Right atrium auricular region (tissue), 2 donors: ENCODE data around the gene WDFY3. TPM values are rescaled to one million over a fixed set of nuclear protein-coding genes. Genes with fewer than 3 reads are reported as not detected.

Source experiments
- DNase-seq: peaks from one replicate; pipeline ENCODE4 v3.0.0-alpha.2; 2019; ENCODE audit warnings: low spot score
- H3K27ac ChIP-seq, 2 donors: fragments of 200-600 bp; sonication (generic); 1 replicate in 1 of 2; 2 replicates in 1 of 2; pipeline ENCODE4 v1.5.1; 2016 to 2019
- H3K27me3 ChIP-seq, 2 donors: fragments of 200-600 bp; sonication (generic); one replicate each; pipeline versions ENCODE4 v1.5.1 to v1.6.0; 2017 to 2019
- H3K36me3 ChIP-seq: fragments of 200-600 bp; sonication (generic); one replicate; pipeline ENCODE4 v1.5.1; 2016
- H3K4me1 ChIP-seq, 2 donors: fragments of 200-600 bp; sonication (generic); one replicate each; pipeline versions ENCODE4 v1.5.1 to v1.6.0; 2017 to 2019
- H3K4me3 ChIP-seq, 2 donors: fragments of 200-600 bp; sonication (generic); 1 replicate in 1 of 2; 2 replicates in 1 of 2; pipeline ENCODE4 v1.5.1; 2017 to 2019; ENCODE audit warnings: mild to moderate bottlenecking in 1 of 2, moderate library complexity in 1 of 2
- H3K9me3 ChIP-seq, 2 donors: fragments of 200-600 bp; sonication (generic); one replicate each; pipeline ENCODE4 v1.5.1; 2019
- CTCF ChIP-seq, 2 donors: fragments of 200-600 bp; sonication (generic); IDR thresholded peaks; one replicate each; pipeline ENCODE4 v1.5.1; 2019; ENCODE audit warnings: antibody characterized with exemption in 2 of 2
- total RNA-seq, 2 donors: library from RNA; depleted of rRNA; stranded (reverse); fragments of >200 nt; gene quantifications; one replicate each; pipeline ENCODE4 v1.1.0, GENCODE V29; 2016

Gene WDFY3
- total RNA-seq, 2 donors from 2014 or later = 27.6 to 40.0 TPM

GRCh38 chr4:84905646-84906045 lies 60.8 kb downstream of the WDFY3 start:
- no peaks in the 10 kb centered on the region for H3K36me3 ChIP-seq
- no peaks in the 10 kb centered on the region for H3K4me1 ChIP-seq

GRCh38 chr4:84901740-84902281 lies 64.7 kb downstream of the WDFY3 start:
- no peak for TF ChIP-seq CTCF (IDR thresholded peaks at IDR 0.05)
- Histone ChIP-seq H3K27me3 (no peaks in the 10 kb centered on the region), H3K4me3 (no peak overlapping the region), H3K9me3 (no peaks in the 10 kb centered on the region), H3K4me1 (no peaks in the 10 kb centered on the region), H3K36me3 (no peaks in the 10 kb centered on the region), H3K27ac (no peak overlapping the region)
- DNase-seq = no peak

More at GRCh38 chr4:84905646-84906045, 60.8 kb downstream of the WDFY3 start:
- Histone ChIP-seq H3K27me3 (peaks cover 0 to 4% of the 10 kb centered on the region in 2 donors), H3K27ac (no peak overlapping the region), H3K4me3 (no peak overlapping the region), H3K9me3 (no peaks in the 10 kb centered on the region)
- DNase-seq = no peak
- no peak for TF ChIP-seq CTCF (IDR thresholded peaks at IDR 0.05)

- Histone ChIP-seq H3K4me3 (no peak overlapping the region), H3K4me1 (no peaks in the 10 kb centered on the region), H3K36me3 (no peaks in the 10 kb centered on the region), H3K27me3 (no peaks in the 10 kb centered on the region), H3K27ac (no peak overlapping the region), H3K9me3 (no peaks in the 10 kb centered on the region)
- DNase-seq = no peak
- TF ChIP-seq CTCF (IDR thresholded peaks at IDR 0.05) = no peak
These were observed 65.3 kb downstream of the WDFY3 start for GRCh38 chr4:84901173-84901572.

GRCh38 chr4:84899616-84900015 lies 66.9 kb downstream of the WDFY3 start:
- no peak for DNase-seq
- no peak overlapping the region for H3K4me3 ChIP-seq
- no peak for TF ChIP-seq CTCF (IDR thresholded peaks at IDR 0.05)
- no peaks in the 10 kb centered on the region for H3K4me1 ChIP-seq
- H3K27ac ChIP-seq = no peak overlapping the region
- H3K9me3 ChIP-seq = no peaks in the 10 kb centered on the region
- H3K36me3 ChIP-seq = no peaks in the 10 kb centered on the region
- H3K27me3 ChIP-seq = no peaks in the 10 kb centered on the region

- Histone ChIP-seq H3K27me3 (no peaks in the 10 kb centered on the region), H3K27ac (no peak overlapping the region), H3K4me1 (no peaks in the 10 kb centered on the region), H3K9me3 (no peaks in the 10 kb centered on the region), H3K36me3 (no peaks in the 10 kb centered on the region), H3K4me3 (no peak overlapping the region)
- DNase-seq = no peak
- no peak for TF ChIP-seq CTCF (IDR thresholded peaks at IDR 0.05)
These were observed 69.0 kb downstream of the WDFY3 start for GRCh38 chr4:84897516-84897915.

- no peak for TF ChIP-seq CTCF (IDR thresholded peaks at IDR 0.05)
- Histone ChIP-seq H3K4me3 (no peak overlapping the region), H3K9me3 (no peaks in the 10 kb centered on the region), H3K36me3 (no peaks in the 10 kb centered on the region), H3K27ac (no peak overlapping the region), H3K4me1 (no peaks in the 10 kb centered on the region), H3K27me3 (no peaks in the 10 kb centered on the region)
- DNase-seq = no peak
These were observed 71.2 kb downstream of the WDFY3 start for GRCh38 chr4:84895283-84895682.
